ENCODE results near the gene SLC26A1. TPM values are rescaled to one million over a fixed set of nuclear protein-coding genes. Genes with fewer than 3 reads are reported as not detected.

The SLC26A1 gene
- total and polyA plus RNA-seq, 2 donors (not counting 3 experiments of a cell fraction or from before 2014, with no cell fraction given) = 0.10 TPM; not detected in 1

- no TSS peak for BruUV-seq (replicated peaks)
- Histone ChIP-seq H3K4me1 (ENCODE audit: control insufficient read depth, extremely low read depth, insufficient read depth, low read length) (no peaks in the 10 kb centered on the region), H3K4me2 (ENCODE audit: insufficient read depth, low read length) (no peak overlapping the region), H3K9me3 (replicated peaks; ENCODE audit: control insufficient read depth, insufficient read depth, low read length) (no peaks in the 10 kb centered on the region), H2AFZ (ENCODE audit: low read depth, low read length) (no peak overlapping the region), H3K9ac (replicated peaks; ENCODE audit: extremely low read depth, insufficient read depth, low read length) (no peak overlapping the region), H3K36me3 (ENCODE audit: control insufficient read depth in 2 of 2, extremely low read depth in 1 of 2, insufficient read depth in 2 of 2, low read length in 2 of 2) (no peaks in the 10 kb centered on the region), H4K20me1 (replicated peaks; ENCODE audit: control insufficient read depth, extremely low read depth, insufficient read depth, low read length) (no peaks in the 10 kb centered on the region), H3K79me2 (ENCODE audit: control insufficient read depth, insufficient read depth, low read length) (no peaks in the 10 kb centered on the region), H3K27ac (ENCODE audit: insufficient read depth, low read depth, low read length) (no peak overlapping the region), H3K9me1 (replicated peaks; ENCODE audit: control insufficient read depth, extremely low read depth, insufficient read depth, low read length) (no peaks in the 10 kb centered on the region), H3K27me3 (ENCODE audit: control insufficient read depth in 2 of 2, insufficient read depth in 2 of 2, low read length in 2 of 2) (no peaks in the 10 kb centered on the region), H3K4me3 (replicated peaks in 1 of 3; ENCODE audit: insufficient read depth in 1 of 3, low read depth in 1 of 3, low read length in 3 of 3) (no peak overlapping the region)
- DNase-seq (ENCODE audit: low read depth, low spot score) = no peak
- no peak for FAIRE-seq
- no peak for TF ChIP-seq FOS (IDR thresholded peaks at IDR 0.05; ENCODE audit: borderline replicate concordance, insufficient read depth, low read length)
- TF ChIP-seq, protein P1, sequence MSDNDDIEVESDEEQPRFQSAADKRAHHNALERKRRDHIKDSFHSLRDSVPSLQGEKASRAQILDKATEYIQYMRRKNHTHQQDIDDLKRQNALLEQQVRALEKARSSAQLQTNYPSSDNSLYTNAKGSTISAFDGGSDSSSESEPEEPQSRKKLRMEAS (IDR thresholded peaks at IDR 0.05; ENCODE audit: insufficient read depth, insufficient read length) = no peak
- TF ChIP-seq MYC (IDR thresholded peaks at IDR 0.05; ENCODE audit: low read depth, low read length) = no peak
- no peak for TF ChIP-seq POLR2AphosphoS5 (IDR thresholded peaks at IDR 0.05; ENCODE audit: insufficient read depth, low read depth, low read length)
- no peak for TF ChIP-seq GATA2 (IDR thresholded peaks at IDR 0.05; ENCODE audit: insufficient read depth, insufficient read length, low read depth, low read length)
- TF ChIP-seq JUN (IDR thresholded peaks at IDR 0.05; ENCODE audit: borderline replicate concordance, insufficient read depth, insufficient read length, low read depth) = no peak
- no peak for TF ChIP-seq POLR2A (IDR thresholded peaks at IDR 0.05; ENCODE audit: low read depth, low read length)
- TF ChIP-seq EZH2 (IDR thresholded peaks at IDR 0.05; ENCODE audit: borderline replicate concordance, low read depth, low read length, severe bottlenecking) = no peak
- TF ChIP-seq, protein P2, sequence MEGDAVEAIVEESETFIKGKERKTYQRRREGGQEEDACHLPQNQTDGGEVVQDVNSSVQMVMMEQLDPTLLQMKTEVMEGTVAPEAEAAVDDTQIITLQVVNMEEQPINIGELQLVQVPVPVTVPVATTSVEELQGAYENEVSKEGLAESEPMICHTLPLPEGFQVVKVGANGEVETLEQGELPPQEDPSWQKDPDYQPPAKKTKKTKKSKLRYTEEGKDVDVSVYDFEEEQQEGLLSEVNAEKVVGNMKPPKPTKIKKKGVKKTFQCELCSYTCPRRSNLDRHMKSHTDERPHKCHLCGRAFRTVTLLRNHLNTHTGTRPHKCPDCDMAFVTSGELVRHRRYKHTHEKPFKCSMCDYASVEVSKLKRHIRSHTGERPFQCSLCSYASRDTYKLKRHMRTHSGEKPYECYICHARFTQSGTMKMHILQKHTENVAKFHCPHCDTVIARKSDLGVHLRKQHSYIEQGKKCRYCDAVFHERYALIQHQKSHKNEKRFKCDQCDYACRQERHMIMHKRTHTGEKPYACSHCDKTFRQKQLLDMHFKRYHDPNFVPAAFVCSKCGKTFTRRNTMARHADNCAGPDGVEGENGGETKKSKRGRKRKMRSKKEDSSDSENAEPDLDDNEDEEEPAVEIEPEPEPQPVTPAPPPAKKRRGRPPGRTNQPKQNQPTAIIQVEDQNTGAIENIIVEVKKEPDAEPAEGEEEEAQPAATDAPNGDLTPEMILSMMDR (IDR thresholded peaks at IDR 0.05; ENCODE audit: extremely low read depth in 1 of 2, insufficient read depth in 1 of 2, low read depth in 1 of 2, low read length in 2 of 2) = no peak
- dilution Hi-C loops (cut with MboI; ENCODE audit: extremely low pct_ligation_motif_present, low sequenced_read_pairs) (no loop called here), intact Hi-C loops (cut with micrococcal nuclease) (no loop called here)
- ChIA-PET CTCF (no interaction called here), POLR2A (no interaction called here)
These were observed 47.1 kb downstream of the SLC26A1 start for GRCh38 chr4:946103-946450.

All from endothelial cell of umbilical vein (primary cell).